ENCODE results near the gene LHPP.

The LHPP gene

DNA sequence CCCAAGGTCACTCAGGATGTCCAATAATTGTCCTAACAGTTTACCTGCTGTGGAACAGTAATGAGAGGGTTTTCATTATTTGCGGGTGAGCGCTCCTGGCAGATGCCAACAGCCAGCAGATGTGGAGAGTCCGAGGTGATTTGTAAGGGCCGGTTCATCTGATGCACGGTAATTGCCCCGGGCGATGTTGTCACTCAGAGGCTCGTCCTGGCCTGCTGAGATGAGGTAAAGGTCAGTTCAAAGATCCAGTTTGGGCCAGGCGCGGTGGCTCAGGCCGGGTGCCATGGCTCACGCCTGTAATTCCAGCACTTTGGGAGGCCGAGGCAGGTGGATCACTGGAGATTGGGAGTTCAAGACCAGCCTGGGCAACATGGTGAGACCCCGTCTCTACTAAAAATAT lies 16.9 kb downstream of the LHPP start:
- DNase-seq (ENCODE audit: low read depth): no peak
- no peak overlapping the region for H3K4me3 ChIP-seq (ENCODE audit: control insufficient read depth, low read depth, low read length)
- TF ChIP-seq CTCF (IDR thresholded peaks at IDR 0.05; ENCODE audit: control insufficient read depth, insufficient read depth, low read depth, low read length, missing control alignments): no peak

GRCh38 chr10:124480860-124481259 lies 19.2 kb downstream of the LHPP start:
- DNase-seq (ENCODE audit: low read depth): no peak
- TF ChIP-seq CTCF (IDR thresholded peaks at IDR 0.05; ENCODE audit: control insufficient read depth, insufficient read depth, low read depth, low read length, missing control alignments): no peak
- H3K4me3 ChIP-seq (ENCODE audit: control insufficient read depth, low read depth, low read length): no peak overlapping the region

- DNase-seq (ENCODE audit: low read depth): no peak
- no peak for TF ChIP-seq CTCF (IDR thresholded peaks at IDR 0.05; ENCODE audit: control insufficient read depth, insufficient read depth, low read depth, low read length, missing control alignments)
- H3K4me3 ChIP-seq (ENCODE audit: control insufficient read depth, low read depth, low read length): no peak overlapping the region
Measured at GRCh38 chr10:124481717-124482116, 20.1 kb downstream of the LHPP start.

DNA sequence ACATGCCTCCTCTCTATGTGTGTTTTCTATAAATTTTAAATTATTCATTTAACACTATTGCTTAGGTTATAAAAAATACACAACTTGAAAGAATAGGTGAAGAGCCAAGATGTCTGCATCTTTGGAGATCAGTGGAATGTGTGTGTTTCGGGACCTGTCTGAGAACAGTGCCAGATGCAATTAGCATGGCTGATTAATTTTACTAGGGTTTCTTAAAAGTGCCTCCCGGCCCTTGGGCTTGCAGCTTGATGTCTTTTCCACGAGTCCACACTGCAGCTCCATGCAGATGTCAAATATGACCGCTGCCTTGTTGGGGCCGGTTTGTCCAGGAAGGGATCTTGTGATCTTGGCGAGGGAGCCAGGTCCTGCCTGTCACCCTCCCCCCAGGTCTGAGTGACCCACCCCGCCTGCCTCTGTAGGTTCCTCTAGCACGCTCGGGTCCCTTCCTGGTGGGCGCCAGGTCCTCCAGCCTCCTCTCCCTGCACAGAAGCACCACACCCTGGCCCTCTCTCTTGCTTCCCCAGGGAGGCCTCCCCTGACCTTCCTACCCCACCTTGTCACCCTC lies 20.7 kb downstream of the LHPP start:
- H3K4me3 ChIP-seq (ENCODE audit: control insufficient read depth, low read depth, low read length): no peak overlapping the region
- no peak for TF ChIP-seq CTCF (IDR thresholded peaks at IDR 0.05; ENCODE audit: control insufficient read depth, insufficient read depth, low read depth, low read length, missing control alignments)
- DNase-seq (ENCODE audit: low read depth): no peak

GRCh38 chr10:124482876-124483275 lies 21.3 kb downstream of the LHPP start:
- no peak overlapping the region for H3K4me3 ChIP-seq (ENCODE audit: control insufficient read depth, low read depth, low read length)
- no peak for TF ChIP-seq CTCF (IDR thresholded peaks at IDR 0.05; ENCODE audit: control insufficient read depth, insufficient read depth, low read depth, low read length, missing control alignments)
- DNase-seq (ENCODE audit: low read depth): no peak

DNA sequence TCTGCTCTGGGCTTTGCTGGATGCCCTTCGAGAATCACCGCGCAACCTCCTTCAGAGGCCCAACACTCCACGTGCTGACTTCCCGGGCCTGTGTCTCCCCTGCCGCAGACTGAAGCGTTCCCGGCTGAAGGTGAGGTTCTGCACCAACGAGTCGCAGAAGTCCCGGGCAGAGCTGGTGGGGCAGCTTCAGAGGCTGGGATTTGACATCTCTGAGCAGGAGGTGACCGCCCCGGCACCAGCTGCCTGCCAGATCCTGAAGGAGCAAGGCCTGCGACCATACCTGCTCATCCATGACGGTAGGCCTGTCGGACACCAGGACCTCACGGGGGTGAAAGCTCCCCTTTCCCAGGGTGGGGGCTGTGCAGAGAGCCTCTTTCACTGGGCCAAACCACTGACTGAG lies 22.4 kb downstream of the LHPP start:
- no peak overlapping the region for H3K4me3 ChIP-seq (ENCODE audit: control insufficient read depth, low read depth, low read length)
- TF ChIP-seq CTCF (IDR thresholded peaks at IDR 0.05; ENCODE audit: control insufficient read depth, insufficient read depth, low read depth, low read length, missing control alignments): no peak
- DNase-seq (ENCODE audit: low read depth): no peak

- no peak for TF ChIP-seq CTCF (IDR thresholded peaks at IDR 0.05; ENCODE audit: control insufficient read depth, insufficient read depth, low read depth, low read length, missing control alignments)
- no peak for DNase-seq (ENCODE audit: low read depth)
- no peak overlapping the region for H3K4me3 ChIP-seq (ENCODE audit: control insufficient read depth, low read depth, low read length)
Measured at GRCh38 chr10:124484661-124485060, 23.0 kb downstream of the LHPP start.

Measured in AG09309 (cell line).